Measurements from ENCODE around the gene TSPAN16. TPM values are rescaled to one million over a fixed set of nuclear protein-coding genes. Genes with fewer than 3 reads are reported as not detected.

The TSPAN16 gene
- total RNA-seq, 4 donors from 2014 or later, result not detected

DNA sequence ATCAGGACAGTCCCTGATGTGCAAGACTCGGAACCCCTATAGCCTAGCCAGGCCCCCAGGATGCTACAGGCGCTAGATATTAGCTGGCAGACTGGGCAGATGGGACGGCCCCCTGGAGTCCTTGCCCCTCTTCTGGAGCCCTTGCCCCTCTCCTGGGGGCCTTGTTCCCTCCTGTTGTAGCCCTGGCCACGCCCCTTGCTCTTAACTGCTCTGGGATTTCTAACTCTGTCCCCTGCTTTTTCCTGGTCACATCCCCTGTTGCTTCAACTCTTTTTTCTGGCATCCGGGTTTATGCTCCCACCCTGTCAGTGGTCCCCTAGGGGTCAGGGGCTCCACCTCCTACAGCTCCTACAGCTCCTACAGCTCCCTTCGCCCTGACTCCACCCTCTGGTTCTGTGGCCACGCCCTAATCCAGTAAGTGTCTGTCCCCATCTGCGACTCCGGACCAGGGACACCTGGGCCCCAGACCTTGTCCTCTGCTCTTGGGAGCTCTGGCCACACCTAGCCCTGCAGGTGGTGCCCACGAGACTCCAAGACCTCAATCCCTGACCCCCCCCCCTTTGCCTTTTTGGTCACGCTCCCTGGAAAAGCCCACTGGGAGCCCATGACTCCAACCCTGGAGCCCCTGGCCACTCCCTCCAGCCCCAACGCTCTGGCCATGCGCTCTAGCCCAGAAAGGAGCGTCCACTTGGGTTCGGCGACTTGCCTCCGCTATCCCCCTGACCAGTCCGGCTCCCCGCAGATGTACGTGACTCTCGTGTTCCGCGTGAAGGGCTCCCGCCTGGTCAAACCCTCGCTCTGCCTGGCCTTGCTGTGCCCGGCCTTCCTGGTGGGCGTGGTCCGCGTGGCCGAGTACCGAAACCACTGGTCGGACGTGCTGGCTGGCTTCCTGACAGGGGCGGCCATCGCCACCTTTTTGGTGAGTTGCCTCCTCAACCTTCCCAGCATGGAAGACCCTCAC is 66.1 kb downstream of the TSPAN16 start:
- H3K36me3 ChIP-seq, result no peaks in the 10 kb centered on the region

DNA sequence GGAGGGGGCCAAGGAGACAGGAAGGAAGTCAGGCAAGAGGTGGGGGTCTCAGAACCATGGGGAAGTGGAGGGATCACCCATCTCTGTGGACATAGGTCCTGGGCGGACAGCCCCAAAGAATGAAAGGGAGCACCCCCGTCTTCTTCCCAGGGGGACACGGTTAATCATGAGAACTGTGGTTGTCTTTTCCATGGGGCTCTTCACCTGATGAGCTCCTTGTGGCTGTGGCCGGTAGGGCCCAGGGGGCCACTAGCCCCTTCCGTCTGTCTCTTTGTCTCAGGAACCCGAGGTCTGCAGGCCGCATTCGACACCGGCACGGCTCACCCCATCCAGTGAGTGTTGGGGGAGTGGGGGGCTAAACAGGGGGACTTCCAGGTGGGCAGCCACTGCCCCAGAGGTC is 67.9 kb downstream of the TSPAN16 start:
- no peak for DNase-seq
- Histone ChIP-seq H3K36me3 (no peaks in the 10 kb centered on the region), H3K4me3 (no peak overlapping the region), H3K9me3 (no peaks in the 10 kb centered on the region), H3K27ac (no peak overlapping the region), H3K4me1 (no peaks in the 10 kb centered on the region), H3K27me3 (no peaks in the 10 kb centered on the region)
- TF ChIP-seq, protein P1, sequence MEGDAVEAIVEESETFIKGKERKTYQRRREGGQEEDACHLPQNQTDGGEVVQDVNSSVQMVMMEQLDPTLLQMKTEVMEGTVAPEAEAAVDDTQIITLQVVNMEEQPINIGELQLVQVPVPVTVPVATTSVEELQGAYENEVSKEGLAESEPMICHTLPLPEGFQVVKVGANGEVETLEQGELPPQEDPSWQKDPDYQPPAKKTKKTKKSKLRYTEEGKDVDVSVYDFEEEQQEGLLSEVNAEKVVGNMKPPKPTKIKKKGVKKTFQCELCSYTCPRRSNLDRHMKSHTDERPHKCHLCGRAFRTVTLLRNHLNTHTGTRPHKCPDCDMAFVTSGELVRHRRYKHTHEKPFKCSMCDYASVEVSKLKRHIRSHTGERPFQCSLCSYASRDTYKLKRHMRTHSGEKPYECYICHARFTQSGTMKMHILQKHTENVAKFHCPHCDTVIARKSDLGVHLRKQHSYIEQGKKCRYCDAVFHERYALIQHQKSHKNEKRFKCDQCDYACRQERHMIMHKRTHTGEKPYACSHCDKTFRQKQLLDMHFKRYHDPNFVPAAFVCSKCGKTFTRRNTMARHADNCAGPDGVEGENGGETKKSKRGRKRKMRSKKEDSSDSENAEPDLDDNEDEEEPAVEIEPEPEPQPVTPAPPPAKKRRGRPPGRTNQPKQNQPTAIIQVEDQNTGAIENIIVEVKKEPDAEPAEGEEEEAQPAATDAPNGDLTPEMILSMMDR (IDR thresholded peaks at IDR 0.05), result no peak
- no peak for TF ChIP-seq POLR2A (IDR thresholded peaks at IDR 0.05)
- intact Hi-C loops (cut with DNase I; ENCODE audit: low total_unique reads), result no loop called here

More for the DNA sequence above, 66.1 kb downstream of the TSPAN16 start:
- Histone ChIP-seq H3K4me1 (no peaks in the 10 kb centered on the region), H3K27ac (no peak overlapping the region), H3K27me3 (no peaks in the 10 kb centered on the region), H3K4me3 (no peak overlapping the region), H3K9me3 (no peaks in the 10 kb centered on the region)
- intact Hi-C loops (cut with DNase I; ENCODE audit: low total_unique reads), result no loop called here
- DNase-seq, result no peak
- TF ChIP-seq POLR2A (IDR thresholded peaks at IDR 0.05), result no peak
- TF ChIP-seq, protein P1 (IDR thresholded peaks at IDR 0.05), result no peak

DNA sequence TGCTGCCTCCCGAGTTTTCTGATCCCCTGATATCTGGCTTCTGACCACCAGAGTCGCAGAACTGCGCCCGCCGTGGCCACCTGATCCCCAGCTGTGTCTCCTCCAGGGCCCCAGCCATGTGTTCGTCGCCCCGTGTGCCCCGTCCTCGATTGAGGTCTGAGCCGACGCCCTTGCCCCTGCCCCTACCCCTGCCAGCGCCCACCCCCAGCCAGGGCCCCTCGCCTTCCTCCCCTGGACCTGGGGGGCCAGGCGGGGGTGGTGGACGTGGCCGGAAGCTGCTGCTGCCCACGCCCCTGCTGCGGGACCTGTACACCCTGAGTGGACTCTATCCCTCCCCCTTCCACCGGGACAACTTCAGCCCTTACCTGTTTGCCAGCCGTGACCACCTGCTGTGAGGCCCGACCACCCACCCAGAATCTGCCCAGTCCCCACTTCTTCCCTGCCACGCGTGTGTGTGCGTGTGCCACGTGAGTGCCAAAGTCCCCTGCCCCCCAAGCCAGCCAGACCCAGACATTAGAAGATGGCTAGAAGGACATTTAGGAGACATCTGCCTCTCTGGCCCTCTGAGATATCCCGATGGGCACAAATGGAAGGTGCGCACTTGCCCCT is 68.4 kb downstream of the TSPAN16 start:
- no peaks in the 10 kb centered on the region for H3K4me1 ChIP-seq
- H3K9me3 ChIP-seq, result no peaks in the 10 kb centered on the region
- H3K4me3 ChIP-seq, result no peak overlapping the region
- no peak overlapping the region for H3K27ac ChIP-seq
- intact Hi-C loops (cut with DNase I; ENCODE audit: low total_unique reads), result no loop called here
- TF ChIP-seq, protein P1 (IDR thresholded peaks at IDR 0.05), result no peak
- no peak for TF ChIP-seq POLR2A (IDR thresholded peaks at IDR 0.05)
- no peaks in the 10 kb centered on the region for H3K36me3 ChIP-seq
- DNase-seq, result no peak
- no peaks in the 10 kb centered on the region for H3K27me3 ChIP-seq

DNA sequence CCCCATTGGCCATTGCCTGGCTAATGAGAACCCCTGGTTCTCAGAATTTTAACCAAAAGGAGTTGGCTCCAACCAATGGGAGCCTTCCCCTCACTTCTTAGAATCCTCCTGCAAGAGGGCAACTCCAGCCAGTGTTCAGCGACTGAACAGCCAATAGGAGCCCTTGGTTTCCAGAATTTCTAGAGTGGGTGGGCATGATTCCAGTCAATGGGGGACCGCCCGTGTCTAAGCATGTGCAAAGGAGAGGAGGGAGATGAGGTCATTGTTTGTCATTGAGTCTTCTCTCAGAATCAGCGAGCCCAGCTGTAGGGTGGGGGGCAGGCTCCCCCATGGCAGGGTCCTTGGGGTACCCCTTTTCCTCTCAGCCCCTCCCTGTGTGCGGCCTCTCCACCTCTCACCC is 69.0 kb downstream of the TSPAN16 start:
- intact Hi-C loops (cut with DNase I; ENCODE audit: low total_unique reads), result no loop called here
- H3K27ac ChIP-seq, result peak overlapping the region in 1 of 2 donors; percentile 12
- H3K9me3 ChIP-seq, result no peaks in the 10 kb centered on the region
- DNase-seq, result no peak
- H3K27me3 ChIP-seq, result no peaks in the 10 kb centered on the region
- no peaks in the 10 kb centered on the region for H3K4me1 ChIP-seq
- H3K36me3 ChIP-seq, result no peaks in the 10 kb centered on the region
- H3K4me3 ChIP-seq, result no peak overlapping the region
- TF ChIP-seq, protein P1 (IDR thresholded peaks at IDR 0.05), result no peak
- no peak for TF ChIP-seq POLR2A (IDR thresholded peaks at IDR 0.05)

Other genes starting within 250 kb of the TSPAN16 start
- 10 to 100 TPM in 3 of 4 donors, 1 to 10 TPM in 1; 7.9 to 55.3 (median 48.8) TPM for gene LDLR, start 206.7 kb upstream of the TSPAN16 start, total RNA-seq
- 10 to 100 TPM in 1 of 4 donors, 1 to 10 TPM in 3; 1.8 to 21.8 (median 2.6) TPM for gene SPC24, start 140.4 kb upstream of the TSPAN16 start, total RNA-seq
- gene KANK2, start 98.6 kb upstream of the TSPAN16 start, total RNA-seq, result 100 to 1,000 TPM; 326 to 762 (median 535) TPM
- 1 to 10 TPM in 1 of 4 donors, not detected in 3; 3.0 TPM for gene ANGPTL8, start 56.5 kb upstream of the TSPAN16 start, total RNA-seq
- 10 to 100 TPM; 13.5 to 89.4 (median 38.6) TPM for gene DOCK6, start 33.6 kb upstream of the TSPAN16 start, total RNA-seq
- 10 to 100 TPM; 14.3 to 61.6 (median 25.7) TPM for gene RAB3D, start 43.5 kb downstream of the TSPAN16 start, total RNA-seq
- gene TMEM205, start 50.1 kb downstream of the TSPAN16 start, total RNA-seq, result 100 to 1,000 TPM in 1 of 4 donors, 10 to 100 TPM in 3; 41.2 to 117 (median 77.4) TPM
- 10 to 100 TPM in 3 of 4 donors, 1 to 10 TPM in 1; 1.2 to 46.2 (median 16.4) TPM for gene CCDC159, start 50.4 kb downstream of the TSPAN16 start, total RNA-seq
- gene PLPPR2, start 59.3 kb downstream of the TSPAN16 start, total RNA-seq, result 10 to 100 TPM in 3 of 4 donors, 1 to 10 TPM in 1; 4.1 to 71.7 (median 23.7) TPM
- gene SWSAP1, start 78.5 kb downstream of the TSPAN16 start, total RNA-seq, result 1 to 10 TPM in 1 of 4 donors, under 1 TPM in 3; 0.48 to 3.5 (median 0.68) TPM
- 1 to 10 TPM; 1.8 to 5.9 (median 4.1) TPM for gene EPOR, start 88.2 kb downstream of the TSPAN16 start, total RNA-seq
- 10 to 100 TPM in 3 of 4 donors, 1 to 10 TPM in 1; 1.0 to 19.0 (median 13.2) TPM for gene RGL3, start 123.2 kb downstream of the TSPAN16 start, total RNA-seq
- 1 to 10 TPM in 1 of 4 donors, under 1 TPM in 1, not detected in 2; 0.48 to 4.4 TPM for gene ODAD3, start 139.0 kb downstream of the TSPAN16 start, total RNA-seq
- 100 to 1,000 TPM in 3 of 4 donors, 10 to 100 TPM in 1; 65.3 to 228 (median 155) TPM for gene PRKCSH, start 139.5 kb downstream of the TSPAN16 start, total RNA-seq
- 1 to 10 TPM in 1 of 4 donors, not detected in 3; 1.1 TPM for gene ELAVL3, start 184.9 kb downstream of the TSPAN16 start, total RNA-seq
- gene ZNF653, start 209.7 kb downstream of the TSPAN16 start, total RNA-seq, result 10 to 100 TPM in 1 of 4 donors, 1 to 10 TPM in 2, under 1 TPM in 1; 0.88 to 14.8 (median 6.3) TPM
- 100 to 1,000 TPM in 1 of 4 donors, 10 to 100 TPM in 3; 44.6 to 138 (median 58.2) TPM for gene ECSIT, start 233.0 kb downstream of the TSPAN16 start, total RNA-seq
- 1,000 to 10,000 TPM in 1 of 4 donors, 100 to 1,000 TPM in 3; 267 to 1,727 (median 599) TPM for gene CNN1, start 242.7 kb downstream of the TSPAN16 start, total RNA-seq